ENCODE data around the gene KRTAP4-7.
"Not testable (repeated sequence)": the region's sequence is repeated elsewhere in the genome, so short reads cannot be mapped to it uniquely, and the experiment has no call there.

Gene KRTAP4-7
- 0 to 0.07 reads per million in 2 donors for total RNA-seq

DNA sequence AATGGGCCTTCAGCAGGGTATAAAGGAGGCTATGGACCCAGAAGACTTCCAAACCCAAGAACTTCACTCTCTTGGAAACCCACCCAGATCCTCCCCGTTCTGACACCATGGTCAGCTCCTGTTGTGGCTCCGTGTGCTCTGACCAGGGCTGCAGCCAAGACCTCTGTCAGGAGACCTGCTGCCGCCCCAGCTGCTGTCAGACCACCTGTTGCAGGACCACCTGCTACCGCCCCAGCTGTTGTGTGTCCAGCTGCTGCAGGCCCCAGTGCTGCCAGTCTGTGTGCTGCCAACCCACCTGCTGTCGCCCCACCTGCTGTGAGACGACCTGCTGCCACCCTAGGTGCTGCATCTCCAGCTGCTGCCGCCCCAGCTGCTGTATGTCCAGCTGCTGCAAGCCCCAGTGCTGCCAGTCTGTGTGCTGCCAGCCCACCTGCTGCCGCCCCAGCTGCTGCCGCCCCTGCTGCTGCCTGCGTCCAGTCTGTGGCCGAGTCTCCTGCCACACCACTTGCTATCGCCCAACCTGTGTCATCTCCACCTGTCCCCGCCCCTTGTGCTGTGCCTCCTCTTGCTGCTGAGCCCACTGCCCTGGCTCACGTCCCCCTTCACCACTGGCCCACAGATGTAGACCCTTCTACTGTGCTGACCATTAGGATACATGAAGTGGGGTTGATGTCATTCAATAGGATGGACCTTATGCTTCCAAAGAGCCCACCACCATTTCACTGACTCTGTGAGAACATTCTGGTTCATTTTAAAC, at the start of gene KRTAP4-7:
TSS of gene KRTAP4-7 (plus strand) at position 51 of the 757 bp plus-strand sequence. CDS start at position 108, 57 bp downstream.
- not testable (repeated sequence) for DNase-seq

DNA sequence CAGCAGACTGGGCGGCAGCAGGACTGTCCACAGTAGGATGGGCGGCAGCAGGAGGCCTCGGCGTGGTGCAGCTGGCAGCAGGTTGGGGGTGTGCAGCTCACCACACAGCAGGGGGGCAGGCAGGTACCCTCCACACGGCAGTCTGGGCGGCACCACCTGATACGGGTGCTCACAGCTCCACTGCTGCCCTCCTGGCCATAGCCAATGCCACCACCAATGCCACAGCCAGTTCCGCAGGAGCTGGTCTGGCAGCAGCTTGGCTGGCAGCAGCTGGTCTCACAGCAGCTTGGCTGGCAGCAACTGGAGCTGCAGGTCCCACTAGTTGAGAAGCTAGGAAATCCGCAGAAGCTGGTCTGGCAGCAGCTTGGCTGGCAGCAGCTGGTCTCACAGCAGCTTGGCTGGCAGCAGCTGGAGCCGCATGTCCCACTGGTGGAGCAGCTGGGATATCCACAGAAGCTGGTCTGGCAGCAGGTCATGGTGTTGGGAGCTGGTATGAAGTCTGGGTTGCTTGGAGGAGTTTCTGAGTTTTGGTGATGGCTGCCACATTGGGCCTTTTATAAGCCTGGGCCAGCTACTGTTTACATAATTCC, 49.5 kb upstream of the KRTAP4-7 start, which contains the start of gene KRTAP1-3:
TSS of gene KRTAP1-3 (minus strand) at position 529 of the 590 bp plus-strand sequence. CDS start at position 476, 53 bp downstream.
- DNase-seq: not testable (repeated sequence)

DNA sequence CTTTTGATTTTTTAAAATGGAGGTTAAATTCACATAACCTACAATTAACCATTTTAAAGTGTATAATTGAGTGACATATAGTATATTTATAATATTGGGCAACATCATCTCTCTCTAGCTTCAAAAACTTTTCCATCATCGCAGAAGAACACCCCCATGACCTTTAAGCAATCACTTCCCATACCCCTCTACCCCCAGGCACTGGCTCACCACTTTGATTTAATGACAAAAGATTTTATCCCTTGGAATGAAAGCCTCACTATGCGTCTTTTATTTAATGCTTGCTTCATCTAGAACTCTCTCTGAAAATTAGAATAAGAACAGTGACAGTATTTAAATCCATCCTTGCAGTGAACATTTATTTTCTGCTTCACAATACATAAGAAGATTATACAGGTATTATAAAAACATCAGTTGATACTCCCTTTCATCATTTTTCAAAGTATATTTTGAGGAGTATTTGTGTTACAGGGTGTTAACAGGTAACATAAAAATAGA, 46.0 kb upstream of the KRTAP4-7 start:
- DNase-seq: no peak

DNA sequence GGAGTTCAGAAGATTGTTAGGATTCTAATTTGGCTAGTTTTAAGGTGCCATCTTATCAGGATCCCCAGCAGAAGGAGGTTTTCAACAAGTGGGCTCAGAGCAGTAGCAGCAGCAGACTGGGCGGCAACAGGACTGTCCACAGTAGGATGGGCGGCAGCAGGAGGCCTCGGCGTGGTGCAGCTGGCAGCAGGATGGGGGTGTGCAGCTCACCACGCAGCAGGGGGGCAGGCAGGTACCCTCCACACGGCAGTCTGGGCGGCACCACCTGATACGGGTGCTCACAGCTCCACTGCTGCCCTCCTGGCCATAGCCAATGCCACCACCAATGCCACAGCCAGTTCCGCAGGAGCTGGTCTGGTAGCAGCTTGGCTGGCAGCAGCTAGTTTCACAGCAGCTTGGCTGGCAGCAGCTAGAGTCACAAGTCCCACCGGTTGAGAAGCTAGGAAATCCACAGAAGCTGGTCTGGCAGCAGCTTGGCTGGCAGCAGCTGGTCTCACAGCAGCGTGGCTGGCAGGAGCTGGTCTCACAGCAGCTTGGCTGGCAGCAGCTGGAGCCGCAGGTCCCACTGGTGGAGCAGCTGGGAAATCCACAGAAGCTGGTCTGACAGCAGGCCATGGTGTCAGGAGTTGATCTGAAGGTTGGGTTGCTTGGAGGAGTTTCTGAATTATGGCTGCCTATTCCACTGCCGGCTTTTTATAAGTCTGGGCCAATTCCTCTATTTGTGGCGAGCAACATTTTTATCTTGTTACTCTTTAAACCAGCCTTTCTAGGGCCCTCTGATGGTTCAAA, 43.0 kb upstream of the KRTAP4-7 start, which contains the start of gene KRTAP1-1:
TSS of gene KRTAP1-1 (minus strand) at position 668 of the 789 bp plus-strand sequence. CDS start at position 615, 53 bp downstream.
- DNase-seq: not testable (repeated sequence)

DNA sequence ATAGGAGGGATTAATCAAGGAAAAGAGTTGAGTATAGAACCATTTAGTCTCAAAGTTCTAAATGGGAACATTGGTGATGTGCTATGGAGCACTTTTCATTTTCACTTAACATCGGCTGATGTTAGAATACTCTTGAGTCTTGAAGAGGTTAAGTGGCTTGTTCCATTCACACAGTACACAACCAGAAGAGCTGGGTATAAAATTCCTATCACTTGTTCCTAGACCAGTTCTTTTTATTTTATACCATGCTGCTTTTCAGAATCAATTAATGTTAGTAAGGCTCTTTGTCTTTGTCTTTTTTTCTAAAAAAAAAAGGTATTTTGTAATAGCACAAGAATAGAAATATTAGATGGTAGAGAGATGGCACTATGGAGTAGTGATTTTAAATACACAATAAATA, 41.0 kb upstream of the KRTAP4-7 start:
- no peak for DNase-seq

DNA sequence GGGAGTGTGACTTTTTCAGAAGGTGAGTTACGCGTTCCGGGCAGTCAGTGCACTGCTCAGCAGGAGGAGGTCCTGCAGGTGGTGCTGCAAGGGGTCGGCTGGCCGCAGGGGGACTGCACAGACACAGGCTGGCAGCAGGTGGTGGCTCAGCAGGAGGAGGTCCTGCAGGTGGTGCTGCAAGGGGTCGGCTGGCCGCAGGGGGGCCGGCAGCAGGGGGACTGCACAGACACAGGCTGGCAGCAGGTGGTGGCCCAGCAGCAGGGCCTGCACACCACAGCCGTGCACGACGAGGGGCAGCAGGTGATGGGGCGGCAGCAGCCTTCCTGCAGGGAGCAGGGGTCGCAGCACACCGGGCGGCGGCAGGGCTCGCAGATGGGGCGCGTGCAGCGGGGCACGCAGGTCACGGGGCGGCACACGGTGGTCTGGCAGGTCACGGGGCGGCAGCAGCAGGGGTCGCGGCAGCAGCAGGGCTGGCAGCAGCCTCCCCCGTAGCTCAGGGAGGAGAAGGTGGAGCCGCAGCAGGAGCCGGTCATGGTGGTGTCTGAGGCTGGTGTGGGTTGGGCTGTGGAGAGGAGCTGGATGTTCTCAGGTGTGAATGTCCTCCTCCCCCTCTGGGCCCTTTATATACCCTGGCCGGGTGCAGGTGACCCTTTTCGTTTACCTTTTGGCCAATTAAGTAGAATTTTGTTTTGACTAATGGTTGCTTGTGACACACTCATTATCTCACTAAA, 37.0 kb upstream of the KRTAP4-7 start, which contains the start of gene KRTAP2-1:
TSS of gene KRTAP2-1 (minus strand) at position 582 of the 731 bp plus-strand sequence. CDS start at position 533, 49 bp downstream.
- DNase-seq: not testable (repeated sequence)

DNA sequence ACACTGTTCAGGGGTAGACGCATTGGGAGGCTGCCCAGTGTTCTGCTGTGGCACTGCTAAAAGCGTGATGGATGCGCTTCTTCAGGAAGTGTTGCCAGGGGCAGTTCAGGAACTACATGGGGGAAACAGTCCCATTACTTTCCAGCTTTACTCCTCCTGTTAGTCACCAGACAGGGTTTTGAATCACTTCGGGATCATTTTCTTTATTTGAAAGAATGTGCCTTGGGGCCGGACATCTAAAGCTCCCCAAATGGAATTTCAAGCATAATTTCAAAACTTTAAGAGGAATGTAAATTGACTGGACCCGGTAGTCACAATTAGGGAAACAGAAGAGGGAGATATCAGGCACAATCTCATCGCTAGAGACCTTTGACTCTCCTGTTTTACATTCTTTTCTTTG, 35.5 kb upstream of the KRTAP4-7 start:
- no peak for DNase-seq

DNA sequence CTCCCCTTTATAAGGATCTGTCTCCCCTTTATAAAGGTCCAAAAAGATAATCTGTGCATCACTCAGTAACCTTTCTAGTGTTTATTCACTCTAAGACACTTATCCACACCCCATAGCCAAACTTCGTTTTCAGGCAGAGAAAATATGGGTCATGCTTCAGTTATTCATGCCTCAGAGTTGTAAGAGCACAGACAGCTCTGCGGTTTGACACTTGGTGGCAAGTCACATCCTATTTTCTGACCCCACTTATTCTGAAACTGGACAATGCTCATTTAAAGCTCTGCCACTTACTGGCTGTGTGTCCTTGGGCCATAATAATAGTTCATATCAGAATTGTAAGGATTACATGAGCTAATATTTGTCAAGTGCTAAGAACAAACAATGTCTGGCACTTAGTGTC, 34.8 kb upstream of the KRTAP4-7 start:
- no peak for DNase-seq

DNA sequence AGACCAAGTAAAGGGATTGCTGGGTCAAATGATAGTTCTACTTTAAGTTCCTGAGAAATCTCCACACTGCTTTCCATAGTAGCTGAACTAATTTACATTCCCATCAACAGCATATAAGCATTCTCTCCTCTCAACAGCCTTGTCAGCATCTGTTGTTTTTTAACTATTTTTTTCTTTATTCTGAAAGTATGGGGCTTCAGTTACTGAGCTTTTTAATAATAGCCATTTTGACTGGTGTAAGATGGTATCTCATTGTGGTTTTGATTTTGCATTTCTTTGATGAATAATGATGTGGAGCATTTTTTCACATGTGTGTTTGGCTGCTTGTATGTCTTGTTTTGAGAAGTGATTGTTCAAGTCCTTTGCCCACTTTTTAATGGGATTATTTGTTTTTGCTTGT, 31.4 kb upstream of the KRTAP4-7 start:
- DNase-seq: no peak

DNA sequence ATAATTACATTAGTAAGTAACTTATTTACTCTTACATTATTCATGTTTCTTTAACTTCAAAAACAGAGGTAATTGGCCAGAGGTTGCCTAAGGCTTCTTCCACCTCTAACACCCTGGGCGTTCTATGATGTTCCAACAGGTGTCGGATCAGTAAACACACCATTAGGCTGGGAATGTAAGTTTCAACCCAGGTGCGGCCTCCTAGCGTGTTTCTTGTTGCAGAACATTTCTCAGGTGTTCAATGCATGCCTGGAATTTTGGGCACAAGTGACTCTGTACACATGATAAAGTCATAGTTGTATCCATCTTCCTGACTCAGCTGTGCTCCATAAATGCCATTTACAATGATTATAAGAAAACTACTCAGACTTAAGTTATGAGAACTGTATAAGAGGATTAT, 29.9 kb upstream of the KRTAP4-7 start:
- no peak for DNase-seq

DNA sequence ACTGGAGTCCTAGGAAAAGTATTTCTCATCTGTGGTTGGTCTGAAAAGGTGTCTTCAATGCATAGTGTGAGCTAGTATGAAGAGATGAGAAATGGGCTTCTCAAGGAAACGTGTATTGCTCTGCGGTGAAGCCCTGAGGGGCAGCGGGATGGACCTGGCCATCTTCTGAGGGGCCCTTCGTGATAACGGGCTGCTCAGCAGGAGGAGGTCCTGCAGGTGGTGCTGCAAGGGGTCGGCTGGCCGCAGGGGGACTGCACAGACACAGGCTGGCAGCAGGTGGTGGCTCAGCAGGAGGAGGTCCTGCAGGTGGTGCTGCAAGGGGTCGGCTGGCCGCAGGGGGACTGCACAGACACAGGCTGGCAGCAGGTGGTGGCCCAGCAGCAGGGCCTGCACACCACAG, 29.4 kb upstream of the KRTAP4-7 start:
- DNase-seq: not testable (repeated sequence)

DNA sequence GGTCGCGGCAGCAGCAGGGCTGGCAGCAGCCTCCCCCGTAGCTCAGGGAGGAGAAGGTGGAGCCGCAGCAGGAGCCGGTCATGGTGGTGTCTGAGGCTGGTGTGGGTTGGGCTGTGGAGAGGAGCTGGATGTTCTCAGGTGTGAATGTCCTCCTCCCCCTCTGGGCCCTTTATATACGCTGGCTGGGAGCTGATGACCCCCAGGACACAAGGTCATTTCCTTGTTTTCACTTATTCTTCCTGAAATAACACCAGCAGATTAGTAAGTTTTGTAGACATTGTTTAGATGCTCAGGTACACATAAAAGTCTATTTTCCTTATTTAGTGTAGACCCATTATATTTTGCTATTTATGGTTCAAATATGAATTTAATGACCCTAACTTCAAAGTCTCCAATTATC, 28.8 kb upstream of the KRTAP4-7 start, which contains the start of gene KRTAP2-2:
TSS of gene KRTAP2-2 (minus strand) at position 101 of the 400 bp plus-strand sequence. CDS start at position 82, 19 bp downstream.
- DNase-seq: not testable (repeated sequence)

DNA sequence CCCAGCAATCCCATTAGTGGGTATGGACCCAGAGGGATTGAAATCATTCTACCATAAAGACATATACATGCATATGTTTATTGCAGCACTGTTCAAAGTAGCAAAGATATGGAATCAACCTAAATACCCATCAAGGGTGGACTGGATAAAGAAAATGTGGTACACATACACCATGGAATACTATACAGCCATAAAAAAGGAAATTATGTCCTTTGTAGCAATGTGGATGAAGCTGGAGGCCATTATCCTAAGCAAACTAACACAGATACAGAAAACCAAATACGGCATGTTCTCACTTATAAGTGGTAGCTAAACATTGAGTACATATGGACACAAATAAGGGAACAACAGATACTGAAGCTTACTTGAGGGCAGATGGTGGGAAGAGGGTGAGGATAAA, 26.4 kb upstream of the KRTAP4-7 start:
- no peak for DNase-seq

DNA sequence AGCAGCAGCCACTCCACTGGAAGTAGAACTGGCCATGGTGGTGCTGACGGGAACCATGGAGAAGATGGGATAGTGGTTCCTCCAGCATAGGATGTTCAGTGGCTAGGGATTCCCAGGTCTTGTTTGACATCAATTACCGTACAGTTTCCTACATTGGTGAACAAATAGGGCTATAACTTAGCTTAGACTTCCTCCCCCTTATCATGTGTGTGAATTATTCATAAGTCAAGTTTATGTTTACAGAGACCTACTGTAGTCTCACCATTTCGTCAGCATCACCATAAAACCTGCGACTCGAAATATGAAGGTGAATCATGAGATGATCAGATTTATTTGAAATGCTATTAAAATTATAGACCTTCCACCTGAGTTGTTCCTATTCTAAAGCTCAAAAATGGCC, 25.2 kb upstream of the KRTAP4-7 start:
- no peak for DNase-seq

DNA sequence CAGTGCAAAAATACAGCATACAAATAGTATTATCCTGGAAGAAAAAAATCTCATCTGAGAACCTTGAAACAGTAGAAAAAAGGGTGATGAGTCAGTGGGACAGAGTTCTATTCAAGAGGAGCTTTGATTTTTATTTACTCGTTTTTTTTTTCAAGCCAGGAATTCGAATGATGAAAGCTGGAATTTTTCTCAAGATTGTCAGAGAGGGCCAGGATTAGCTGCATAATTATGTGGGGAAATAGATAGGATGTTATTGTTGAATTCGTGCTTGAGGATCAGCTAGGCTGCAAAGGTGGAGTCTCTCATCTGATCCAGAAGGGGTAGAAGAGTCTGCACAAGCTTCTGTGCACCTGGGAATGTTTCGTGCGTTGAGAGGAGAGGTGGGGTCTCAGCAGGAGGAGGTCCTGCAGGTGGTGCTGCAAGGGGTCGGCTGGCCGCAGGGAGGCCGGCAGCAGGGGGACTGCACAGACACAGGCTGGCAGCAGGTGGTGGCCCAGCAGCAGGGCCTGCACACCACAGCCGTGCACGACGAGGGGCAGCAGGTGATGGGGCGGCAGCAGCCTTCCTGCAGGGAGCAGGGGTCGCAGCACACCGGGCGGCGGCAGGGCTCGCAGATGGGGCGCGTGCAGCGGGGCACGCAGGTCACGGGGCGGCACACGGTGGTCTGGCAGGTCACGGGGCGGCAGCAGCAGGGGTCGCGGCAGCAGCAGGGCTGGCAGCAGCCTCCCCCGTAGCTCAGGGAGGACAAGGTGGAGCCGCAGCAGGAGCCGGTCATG, 24.5 kb upstream of the KRTAP4-7 start:
- DNase-seq: not testable (repeated sequence)

DNA sequence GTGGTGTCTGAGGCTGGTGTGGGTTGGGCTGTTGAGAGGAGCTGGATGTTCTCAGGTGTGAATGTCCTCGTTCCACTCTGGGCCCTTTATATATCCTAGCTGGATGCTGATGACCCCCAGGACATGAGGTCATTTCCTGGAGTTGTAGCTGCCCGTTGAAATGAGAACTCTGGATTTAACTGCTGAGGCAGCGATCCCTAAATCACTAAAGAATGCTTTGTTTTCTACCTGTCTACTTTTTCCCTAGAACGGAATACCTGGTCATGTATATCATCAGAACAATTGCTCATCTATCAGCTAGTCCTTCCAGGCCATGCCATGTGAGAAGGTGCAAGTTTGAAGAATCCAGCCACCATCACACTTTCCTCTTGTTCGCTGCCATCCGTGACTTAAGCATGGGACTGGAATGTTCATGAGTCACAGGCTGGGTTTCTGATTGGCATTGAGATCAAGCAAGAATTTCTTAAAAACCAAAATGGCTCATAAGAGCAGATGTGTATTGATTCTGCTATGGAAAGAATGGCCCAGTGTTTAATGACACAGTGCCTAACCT, 23.8 kb upstream of the KRTAP4-7 start, which contains the start of gene KRTAP2-3:
TSS of gene KRTAP2-3 (minus strand) at position 63 of the 553 bp plus-strand sequence. CDS start 64 bp downstream, outside the sequence.
- DNase-seq: no peak

DNA sequence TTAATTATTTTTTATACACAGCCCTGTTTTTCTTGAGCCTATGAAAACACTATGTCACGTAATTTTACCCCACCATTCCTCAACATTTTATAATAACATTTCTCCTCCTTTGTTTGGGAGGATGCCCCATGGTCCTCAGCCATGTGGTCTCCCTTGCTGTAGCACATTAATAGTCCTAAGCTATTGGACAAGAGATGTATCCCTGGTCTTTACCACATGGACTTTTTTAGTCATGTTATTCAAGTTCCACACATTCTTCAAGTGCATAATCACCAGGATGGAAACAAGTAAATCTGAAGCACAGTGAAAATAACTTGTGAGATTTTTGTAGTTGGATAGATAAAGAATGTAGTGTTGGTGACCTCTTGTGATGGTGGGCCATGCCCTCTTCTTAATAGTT, 22.0 kb upstream of the KRTAP4-7 start:
- no peak for DNase-seq

DNA sequence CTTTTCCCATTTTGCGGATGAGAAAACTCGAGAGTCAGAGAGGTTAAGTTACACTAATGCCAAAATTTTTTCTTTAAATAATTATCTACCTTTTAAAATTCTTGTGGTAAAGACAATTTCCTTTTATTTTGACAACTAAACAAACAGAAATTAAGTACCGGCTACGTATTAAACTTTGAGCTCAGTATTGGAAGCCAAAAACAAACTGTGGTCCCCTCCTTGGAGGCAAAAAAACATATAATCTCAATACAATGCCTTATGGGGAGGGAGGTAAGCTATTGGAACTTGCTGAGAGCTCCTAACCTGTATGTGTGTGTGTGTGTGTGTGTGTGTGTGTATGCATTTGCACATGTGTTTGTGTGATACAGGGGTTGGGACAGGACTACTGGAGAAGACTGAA, 20.5 kb upstream of the KRTAP4-7 start:
- DNase-seq: no peak

DNA sequence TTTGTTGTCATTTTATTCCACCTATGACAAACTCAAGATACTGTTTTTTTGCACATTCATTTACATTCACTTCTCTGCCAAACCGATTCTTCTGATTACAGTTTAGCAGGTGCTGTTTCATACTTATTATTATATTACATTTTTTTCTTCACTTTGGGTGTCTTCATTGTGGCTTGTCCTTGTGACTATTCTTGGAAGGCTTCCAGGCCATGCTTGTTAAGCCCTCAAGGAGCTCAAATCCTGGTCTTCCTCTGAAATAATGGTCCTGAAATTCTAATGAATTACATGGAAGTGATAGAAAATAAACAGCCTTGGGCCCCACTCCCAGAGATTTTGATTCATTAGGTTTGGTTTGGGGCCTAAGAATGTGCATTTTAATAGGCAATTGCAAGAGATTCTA, 19.6 kb upstream of the KRTAP4-7 start:
- no peak for DNase-seq

DNA sequence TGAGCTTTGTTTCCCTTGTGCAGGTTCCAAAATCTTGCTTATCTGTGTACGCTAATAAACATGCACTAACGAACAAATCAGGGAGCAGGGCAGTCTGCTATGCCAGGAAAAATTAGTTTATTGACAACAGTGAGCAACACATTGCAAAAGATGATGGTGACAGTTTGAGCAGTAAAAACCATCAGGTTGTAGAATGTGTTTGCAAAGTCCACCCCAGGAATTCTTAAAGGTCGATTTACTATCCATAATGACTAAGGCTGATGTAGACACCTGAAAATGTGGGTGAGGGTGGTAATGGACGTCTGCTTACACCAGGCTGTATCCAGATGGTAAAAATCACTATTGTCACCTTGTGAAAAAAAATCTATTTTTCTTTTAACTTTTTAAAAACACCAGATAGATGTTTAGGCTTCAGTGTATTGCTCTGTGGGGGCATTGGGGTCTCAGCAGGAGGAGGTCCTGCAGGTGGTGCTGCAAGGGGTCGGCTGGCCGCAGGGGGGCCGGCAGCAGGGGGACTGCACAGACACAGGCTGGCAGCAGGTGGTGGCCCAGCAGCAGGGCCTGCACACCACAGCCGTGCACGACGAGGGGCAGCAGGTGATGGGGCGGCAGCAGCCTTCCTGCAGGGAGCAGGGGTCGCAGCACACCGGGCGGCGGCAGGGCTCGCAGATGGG, 18.8 kb upstream of the KRTAP4-7 start:
- DNase-seq: not testable (repeated sequence)

Data from T-helper 9 cell (primary cell).